Pancreas (tissue), 10 donors: ENCODE measurements around the gene SFSWAP. TPM values are rescaled to one million over a fixed set of nuclear protein-coding genes. Genes with fewer than 3 reads are reported as not detected.
"Not testable (repeated sequence)": the region's sequence is repeated elsewhere in the genome, so short reads cannot be mapped to it uniquely, and the experiment has no call there.

Source experiments
- ATAC-seq, 4 donors: fragments of 200-7000 bp; cut with Tn5 transposase; one replicate each; pipeline versions ENCODE4 v1.8.0 to v1.9.1; 2020; ENCODE audit warnings: mild to moderate bottlenecking in 4 of 4, moderate library complexity in 4 of 4
- DNase-seq, 6 donors: peaks; one replicate each; pipeline ENCODE4 v3.0.0-alpha.2; 2020
- FAIRE-seq: peaks from 2 replicates; lab custom pipeline; 2012; peaks lifted over from hg19 to GRCh38; lab: Jason Lieb, UNC
- H3K27ac ChIP-seq, 4 donors: fragments of 200-600 bp; sonication (generic); 1 replicate in 3 of 4; 2 replicates in 1 of 4; pipeline versions ENCODE4 v1.5.0 to v1.8.0; 2020
- H3K27me3 ChIP-seq, 4 donors: fragments of 200-600 bp; one replicate each; pipeline ENCODE4 v1.8.0; 2021
- H3K36me3 ChIP-seq, 3 donors: fragments of 200-600 bp; sonication (generic) in 1 of 3; one replicate each; pipeline versions ENCODE4 v1.5.0 to v1.8.0; 2020 to 2021
- H3K4me1 ChIP-seq, 3 donors: fragments of 200-600 bp; one replicate each; pipeline ENCODE4 v1.8.0; 2021
- H3K4me3 ChIP-seq, 4 donors: fragments of 200-600 bp; sonication (generic) in 2 of 4; one replicate each; pipeline versions ENCODE4 v1.5.0 to v1.8.0; 2020 to 2021
- H3K9me3 ChIP-seq, 4 donors: fragments of 200-600 bp; one replicate each; pipeline ENCODE4 v1.8.0; 2021
- CTCF ChIP-seq, 4 donors: fragments of 200-600 bp; sonication (generic) in 3 of 4; IDR thresholded peaks; one replicate each; pipeline versions ENCODE4 v1.5.0 to v1.8.0; 2021; ENCODE audit warnings: antibody characterized with exemption in 4 of 4
- WGBS, 2 donors: extraction: QIAGEN DNeasy Blood & Tissue Kit; methylation state at CpG; one replicate each; pipeline ENCODE4 v1.1.7; 2013; 5-methylcytosine and 5-hydroxymethylcytosine counted together
- intact Hi-C, 3 donors: fragments of 100-400 bp; cut with DNase I; formaldehyde crosslinking; loops; one replicate each; pipeline versions ENCODE4 v1.11.1 to v1.14.2; 2022
- polyA plus RNA-seq, 2 donors: library from polyadenylated mRNA; stranded (reverse); fragments of 200-250 nt; gene quantifications; one replicate each; pipeline ENCODE4 v1.2.3, GENCODE V29; 2013
- total RNA-seq, 6 donors: library from RNA; stranded (reverse); fragmentation: NEBNext Ultra II Directional in 4 of 6; extraction: Animal tissue kit (Norgen Biotek cat#: 25700) in 4 of 6; gene quantifications; one replicate each; pipeline versions ENCODE4 v1.2.1 to v1.2.4, GENCODE V29; 2021 to 2023
- donor health status: healthy with polysubstance abuse.
- donor health status: DM: no; HTN: no; CAD: no; lungs with moderate emphysema.
- donor health status: DM: no; HTN: no; CAD: no.
- donor health status: control.
- donor health status: control.
- donor health status: Bipolar disorder and iron deficiency.
- donor health status: DM: yes; HTN: yes; CAD: no.
- donor health status: DM: no; HTN: no; CAD: no.
- donor health status: DM: no; HTN: no; CAD: no.
- donor health status: DM: yes; HTN: yes; CAD: no.

The SFSWAP gene
- total RNA-seq = 10 to 100 TPM; 12.9 to 25.0 (median 18.1) TPM
- 10 to 100 TPM; 41.2 to 50.7 TPM for polyA plus RNA-seq

DNA sequence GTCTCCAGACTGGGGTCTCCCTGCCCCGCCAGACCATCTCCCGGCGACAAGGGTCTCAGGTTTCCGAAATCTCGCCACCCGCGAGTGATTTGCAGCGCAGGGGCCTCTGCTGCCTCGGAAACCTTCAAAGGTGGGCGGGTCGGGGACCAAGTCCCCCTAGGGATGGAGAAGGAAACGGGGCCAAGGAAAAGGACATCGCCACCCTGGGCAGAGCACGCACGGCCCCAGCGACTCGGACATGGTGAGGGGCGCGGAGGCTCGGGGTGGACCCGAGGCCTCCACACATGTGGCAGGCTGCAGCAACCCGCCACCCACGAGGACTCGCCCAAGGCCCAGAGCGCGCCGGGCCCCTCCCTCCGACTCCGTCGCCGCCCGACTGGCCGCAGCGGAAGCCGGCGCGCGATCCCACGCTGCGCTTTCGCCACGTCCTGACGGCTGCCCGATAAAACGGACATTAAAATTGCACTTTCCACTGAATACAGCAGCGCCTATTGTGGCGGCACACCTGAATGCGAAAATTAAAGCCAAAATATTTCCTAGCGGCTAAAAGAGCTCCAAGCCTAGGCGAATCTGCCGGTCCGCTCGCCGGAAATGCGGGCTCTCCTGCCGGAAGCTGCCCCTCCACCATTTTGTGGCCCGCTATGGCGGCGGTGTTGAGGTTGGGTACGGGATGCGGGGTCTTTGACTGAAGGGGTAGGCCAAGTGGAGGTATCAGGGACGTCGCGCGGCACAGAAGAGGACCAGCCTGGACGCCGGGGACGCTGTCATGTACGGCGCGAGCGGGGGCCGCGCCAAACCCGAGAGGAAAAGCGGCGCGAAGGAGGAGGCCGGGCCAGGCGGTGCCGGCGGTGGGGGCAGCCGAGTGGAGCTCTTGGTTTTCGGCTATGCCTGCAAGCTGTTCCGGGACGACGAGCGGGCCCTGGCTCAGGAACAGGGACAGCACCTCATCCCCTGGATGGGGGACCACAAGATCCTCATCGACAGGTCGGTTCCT, at the start of gene SFSWAP:
TSS of gene SFSWAP (plus strand) at position 627 of the 994 bp plus-strand sequence. CDS start at position 767, 140 bp downstream.
- peak; percentile 97 for ATAC-seq
- H3K27me3 ChIP-seq = no peaks in the 10 kb centered on the region
- H3K4me1 ChIP-seq = peaks cover 7 to 12% (median 11%) of the 10 kb centered on the region in 3 donors
- 1% methylated on average over 86 to 90 of the region's 90 CpGs for WGBS, 2 donors
- peak within 1 kb of the TSS; percentile 88 to 98 (median 93) for H3K27ac ChIP-seq
- TF ChIP-seq CTCF (IDR thresholded peaks at IDR 0.05) = no peak
- intact Hi-C loops = no loop called here
- peaks cover under 1 to 19% (median 15%) of the 10 kb centered on the region in 3 donors for H3K36me3 ChIP-seq
- H3K9me3 ChIP-seq = no peaks in the 10 kb centered on the region
- FAIRE-seq = no peak
- H3K4me3 ChIP-seq = peak within 1 kb of the TSS; percentile 68 to 100 (median 92)
- peak; percentile 57 to 89 (median 74) for DNase-seq

DNA sequence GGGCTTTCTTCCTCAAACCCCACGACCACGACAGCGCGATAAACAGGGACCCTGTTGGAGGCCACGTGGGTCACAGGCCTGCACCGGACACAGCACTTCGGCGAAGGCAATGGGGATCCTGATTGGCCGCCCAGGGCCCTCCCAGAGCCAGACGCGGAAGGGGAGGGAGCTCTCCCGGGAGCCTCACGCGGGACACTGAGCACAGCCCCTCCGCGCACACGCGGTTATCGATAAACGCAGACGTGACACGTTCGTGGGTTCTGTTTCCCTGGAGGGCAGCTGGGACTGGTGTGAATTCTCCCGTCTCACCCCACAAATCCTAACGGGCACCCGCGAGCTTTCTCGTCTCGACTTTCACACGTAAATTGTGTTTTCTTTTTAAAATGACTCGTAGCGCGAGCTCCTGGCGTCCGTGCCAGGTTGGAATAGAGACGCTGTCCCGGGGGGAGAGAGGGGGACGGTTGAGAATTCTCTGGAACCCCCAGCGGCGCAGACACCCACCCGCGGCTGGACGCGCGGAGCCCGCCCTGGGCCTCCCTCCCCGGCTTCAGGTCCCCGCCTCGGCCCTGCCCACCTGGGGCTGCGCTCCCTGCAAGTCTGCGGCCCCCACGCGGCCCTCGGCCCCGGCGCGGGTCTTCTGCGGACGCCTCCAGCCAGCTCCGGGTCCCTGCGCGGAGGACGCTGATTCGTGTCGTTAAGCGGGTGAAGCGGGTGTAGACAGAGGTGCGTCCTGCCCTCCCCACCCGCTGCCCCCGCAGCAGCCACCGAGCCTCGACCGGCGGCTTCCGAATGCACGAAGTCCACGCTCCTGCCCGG, 49.5 kb upstream of the SFSWAP start:
- peak overlapping the region in 1 of 4 donors; percentile 31 for H3K4me3 ChIP-seq
- FAIRE-seq, intact Hi-C loops, H3K4me1 ChIP-seq, H3K27me3 ChIP-seq, H3K36me3 ChIP-seq, H3K9me3 ChIP-seq, H3K27ac ChIP-seq, DNase-seq: not testable (repeated sequence)
- 4 to 16% methylated on average over 9 to 26 of the region's 78 CpGs for WGBS, 2 donors
- peak; percentile 44 to 65 (median 52) for ATAC-seq

- DNase-seq = not testable (repeated sequence)
Measured at GRCh38 chr12:131661986-131662288, 49.0 kb upstream of the SFSWAP start.

DNA sequence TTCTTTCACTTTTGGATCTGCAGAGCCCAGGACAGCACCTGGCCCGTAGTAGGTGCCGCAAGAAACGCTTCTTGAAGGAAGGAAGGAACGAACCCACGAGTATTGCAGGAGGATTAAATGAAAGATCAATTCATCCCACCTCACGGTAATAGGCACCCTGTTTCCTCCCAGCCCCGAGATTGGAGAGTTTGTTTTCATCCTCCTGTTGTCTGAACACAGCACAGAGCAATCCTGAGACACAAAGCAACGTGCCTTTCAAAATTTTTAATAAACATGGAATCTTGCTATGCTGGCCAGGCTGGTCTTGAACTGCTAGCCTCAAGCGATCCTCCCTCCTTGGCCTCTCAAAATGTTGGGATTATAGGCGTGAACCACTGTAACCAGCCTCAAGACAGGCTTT, 48.5 kb upstream of the SFSWAP start:
- ATAC-seq, H3K27ac ChIP-seq, H3K9me3 ChIP-seq, H3K4me1 ChIP-seq, DNase-seq, FAIRE-seq, H3K4me3 ChIP-seq, intact Hi-C loops, H3K36me3 ChIP-seq, H3K27me3 ChIP-seq: not testable (repeated sequence)
- 75 to 80% methylated on average over 10 of the region's 10 CpGs for WGBS, 2 donors

More at GRCh38 chr12:131661986-131662288, 49.0 kb upstream of the SFSWAP start:
- H3K27ac ChIP-seq, H3K27me3 ChIP-seq, H3K9me3 ChIP-seq, FAIRE-seq, H3K36me3 ChIP-seq, intact Hi-C loops, H3K4me1 ChIP-seq, H3K4me3 ChIP-seq: not testable (repeated sequence)
- peak; percentile 17 to 32 (median 22) for ATAC-seq
- no CpG with 5 or more reads among the region's 28 CpGs for WGBS, 2 donors

DNA sequence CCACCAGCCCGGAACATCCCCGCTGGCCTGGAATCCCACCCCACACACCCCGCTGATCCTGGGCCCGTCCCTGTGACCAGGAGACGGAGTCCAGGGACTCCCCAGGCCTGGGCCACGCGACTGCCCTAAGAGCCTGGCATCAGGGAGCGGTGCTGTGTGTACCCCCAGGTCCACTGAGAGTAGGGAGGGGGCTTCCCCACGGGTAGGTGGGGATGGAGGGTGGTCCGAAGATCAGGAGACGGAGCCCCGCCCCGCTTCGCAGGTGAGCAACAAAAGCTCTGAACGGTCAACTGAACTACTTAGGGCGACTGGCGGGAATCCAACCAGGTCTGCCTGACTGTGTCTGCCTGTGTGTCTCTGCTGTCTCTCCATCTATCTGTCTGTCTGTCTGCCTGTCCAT, 45.2 kb upstream of the SFSWAP start:
- peaks cover 0 to 10% (median 0%) of the 10 kb centered on the region in 4 donors for H3K27me3 ChIP-seq
- DNase-seq, H3K4me3 ChIP-seq, intact Hi-C loops, FAIRE-seq, H3K9me3 ChIP-seq, H3K36me3 ChIP-seq, H3K4me1 ChIP-seq, ATAC-seq, H3K27ac ChIP-seq: not testable (repeated sequence)
- WGBS, 2 donors = 60 to 75% methylated on average over 17 of the region's 17 CpGs

GRCh38 chr12:131666486-131666885, 44.4 kb upstream of the SFSWAP start:
- DNase-seq, H3K27ac ChIP-seq, intact Hi-C loops, H3K4me3 ChIP-seq, FAIRE-seq, H3K36me3 ChIP-seq, ATAC-seq, H3K9me3 ChIP-seq, H3K4me1 ChIP-seq: not testable (repeated sequence)
- peaks cover 0 to 10% (median 0%) of the 10 kb centered on the region in 4 donors for H3K27me3 ChIP-seq
- WGBS, 2 donors = 54 to 75% methylated on average over 4 of the region's 12 CpGs

- ATAC-seq, intact Hi-C loops, H3K4me1 ChIP-seq, FAIRE-seq, H3K27ac ChIP-seq, H3K36me3 ChIP-seq, DNase-seq, H3K4me3 ChIP-seq, H3K9me3 ChIP-seq: not testable (repeated sequence)
- 57 to 75% methylated on average over 12 of the region's 12 CpGs for WGBS, 2 donors
- peaks cover 0 to 10% (median 0%) of the 10 kb centered on the region in 4 donors for H3K27me3 ChIP-seq
Measured at GRCh38 chr12:131666978-131667601, 43.8 kb upstream of the SFSWAP start.
